Measurements from ENCODE around the gene GRB7. TPM values are rescaled to one million over a fixed set of nuclear protein-coding genes. Genes with fewer than 3 reads are reported as not detected.

GRB7 gene
- total RNA-seq, 1 donor from 2014 or later: 1.6 TPM

DNA sequence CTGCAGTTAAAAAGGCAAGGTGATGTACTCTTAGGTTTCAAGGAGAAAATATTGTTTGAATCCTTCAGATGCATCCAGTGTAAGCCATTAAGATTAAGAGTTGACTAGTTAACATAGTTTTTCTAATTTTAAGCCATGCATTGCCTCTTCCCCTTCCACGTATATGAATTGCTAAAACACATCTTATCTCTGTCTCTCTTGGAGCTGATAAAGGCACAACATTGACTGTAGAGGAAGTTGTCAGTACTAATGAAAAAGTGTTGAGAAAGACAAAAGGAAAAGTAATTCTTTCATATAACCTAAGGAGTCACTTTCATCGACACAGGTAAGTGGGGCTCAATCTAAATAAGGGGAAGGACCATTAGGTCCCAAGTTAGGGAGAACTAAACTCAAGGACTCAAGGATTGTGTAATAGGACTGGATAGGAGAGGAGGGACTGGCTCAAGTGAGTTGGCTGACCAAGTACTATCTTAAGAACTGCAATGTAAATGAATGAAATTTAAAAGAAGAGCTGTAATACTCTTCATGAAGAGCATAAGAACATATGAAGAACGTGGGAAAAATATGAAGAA, 55.6 kb downstream of the GRB7 start:
- no peaks in the 10 kb centered on the region for H3K27me3 ChIP-seq
- H3K27ac ChIP-seq: no peak overlapping the region
- H3K36me3 ChIP-seq: no peaks in the 10 kb centered on the region
- intact Hi-C loops (cut with DNase I): no loop called here
- no peaks in the 10 kb centered on the region for H3K4me1 ChIP-seq
- no peak for DNase-seq (ENCODE audit: low spot score in 2 of 2)
- no peaks in the 10 kb centered on the region for H3K9me3 ChIP-seq
- H3K4me3 ChIP-seq: no peak overlapping the region
- TF ChIP-seq, protein P1, sequence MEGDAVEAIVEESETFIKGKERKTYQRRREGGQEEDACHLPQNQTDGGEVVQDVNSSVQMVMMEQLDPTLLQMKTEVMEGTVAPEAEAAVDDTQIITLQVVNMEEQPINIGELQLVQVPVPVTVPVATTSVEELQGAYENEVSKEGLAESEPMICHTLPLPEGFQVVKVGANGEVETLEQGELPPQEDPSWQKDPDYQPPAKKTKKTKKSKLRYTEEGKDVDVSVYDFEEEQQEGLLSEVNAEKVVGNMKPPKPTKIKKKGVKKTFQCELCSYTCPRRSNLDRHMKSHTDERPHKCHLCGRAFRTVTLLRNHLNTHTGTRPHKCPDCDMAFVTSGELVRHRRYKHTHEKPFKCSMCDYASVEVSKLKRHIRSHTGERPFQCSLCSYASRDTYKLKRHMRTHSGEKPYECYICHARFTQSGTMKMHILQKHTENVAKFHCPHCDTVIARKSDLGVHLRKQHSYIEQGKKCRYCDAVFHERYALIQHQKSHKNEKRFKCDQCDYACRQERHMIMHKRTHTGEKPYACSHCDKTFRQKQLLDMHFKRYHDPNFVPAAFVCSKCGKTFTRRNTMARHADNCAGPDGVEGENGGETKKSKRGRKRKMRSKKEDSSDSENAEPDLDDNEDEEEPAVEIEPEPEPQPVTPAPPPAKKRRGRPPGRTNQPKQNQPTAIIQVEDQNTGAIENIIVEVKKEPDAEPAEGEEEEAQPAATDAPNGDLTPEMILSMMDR (IDR thresholded peaks at IDR 0.05): no peak

DNA sequence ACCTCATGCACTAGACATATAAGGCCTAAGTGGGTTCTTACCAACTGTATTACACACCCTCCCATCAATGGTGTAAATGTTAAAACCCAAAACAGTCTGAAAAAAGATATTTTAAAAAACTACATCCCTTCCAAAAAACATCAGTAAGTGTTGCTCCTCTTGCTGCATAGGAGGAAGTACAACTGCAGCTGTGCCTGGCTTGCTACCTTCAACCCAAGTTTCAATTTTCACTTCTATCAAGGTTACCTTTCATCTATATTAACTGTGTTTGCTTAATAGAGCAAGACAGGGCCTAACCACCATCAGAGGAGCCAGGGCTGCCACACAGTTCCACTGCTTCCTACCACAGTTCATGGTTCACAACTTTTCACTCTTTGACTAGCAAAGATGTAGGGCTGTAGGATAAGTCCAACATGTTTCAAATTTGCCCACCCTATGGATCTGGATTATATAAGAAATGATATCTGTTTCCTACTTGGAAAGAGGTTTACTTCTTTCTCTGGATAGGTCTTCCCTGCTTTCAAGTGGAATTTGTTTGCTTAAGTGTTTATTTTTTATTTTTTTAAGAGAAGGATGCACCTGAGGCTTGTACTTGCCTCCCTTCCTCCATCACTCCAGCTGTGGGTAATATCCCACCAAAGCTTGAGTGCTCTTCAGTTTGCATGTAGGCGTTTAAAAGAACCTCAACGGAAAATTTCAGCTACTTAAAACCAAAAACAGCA, 56.7 kb downstream of the GRB7 start:
- Histone ChIP-seq H3K9me3 (no peaks in the 10 kb centered on the region), H3K36me3 (no peaks in the 10 kb centered on the region), H3K27me3 (no peaks in the 10 kb centered on the region), H3K4me3 (no peak overlapping the region), H3K4me1 (no peaks in the 10 kb centered on the region), H3K27ac (no peak overlapping the region)
- intact Hi-C loops (cut with DNase I): no loop called here
- TF ChIP-seq, protein P1 (IDR thresholded peaks at IDR 0.05): no peak
- no peak for DNase-seq (ENCODE audit: low spot score in 2 of 2)

Other genes with a start within 250 kb of the GRB7 start
- not detected for gene NEUROD2, start 130.0 kb upstream of the GRB7 start, total RNA-seq
- gene PPP1R1B, start 111.0 kb upstream of the GRB7 start, total RNA-seq: 2.4 TPM
- gene STARD3, start 100.8 kb upstream of the GRB7 start, total RNA-seq: 87.6 TPM
- gene TCAP, start 72.6 kb upstream of the GRB7 start, total RNA-seq: not detected
- gene PNMT, start 69.5 kb upstream of the GRB7 start, total RNA-seq: 5.1 TPM
- 29.5 TPM for gene PGAP3, start 49.9 kb upstream of the GRB7 start, total RNA-seq
- 124 TPM for gene ERBB2, start 37.9 kb upstream of the GRB7 start, total RNA-seq
- gene MIEN1, start 7.4 kb upstream of the GRB7 start, total RNA-seq: 64.2 TPM
- 1.5 TPM for gene IKZF3, start 126.4 kb downstream of the GRB7 start, total RNA-seq
- gene ZPBP2, start 130.3 kb downstream of the GRB7 start, total RNA-seq: not detected
- 6.9 TPM for gene GSDMB, start 180.7 kb downstream of the GRB7 start, total RNA-seq
- gene ORMDL3, start 189.7 kb downstream of the GRB7 start, total RNA-seq: 32.2 TPM
- not detected for gene LRRC3C, start 189.8 kb downstream of the GRB7 start, total RNA-seq
- not detected for gene GSDMA, start 225.1 kb downstream of the GRB7 start, total RNA-seq
- 93.1 TPM for gene PSMD3, start 242.9 kb downstream of the GRB7 start, total RNA-seq

All from ascending aorta (tissue), 2 donors.